BJ (cell line): ENCODE measurements around the gene ABLIM1. TPM values are rescaled to one million over a fixed set of nuclear protein-coding genes. Genes with fewer than 3 reads are reported as not detected.

ENCODE experiments used
- CTCF ChIA-PET: fragments of 350-600 bp; formaldehyde crosslinking; extraction: SDS; loops from one replicate; lab custom pipeline; 2021; ENCODE audit warnings: antibody characterized with exemption, inconsistent platforms; lab: Yijun Ruan, JAX
- POLR2A ChIA-PET: fragments of 300-600 bp; sonication (Branson Sonifier 250); formaldehyde crosslinking; extraction: SDS; loops from one replicate; lab custom pipeline; 2021; ENCODE audit warnings: antibody characterized with exemption; lab: Charles Lee
- DNase-seq: peaks from one replicate; pipeline ENCODE4 v3.0.0-alpha.2; 2011; ENCODE audit warnings: low read depth
- H3K27me3 ChIP-seq: 2 replicates; pipeline ENCODE4 v1.6.0; 2011; ENCODE audit warnings: low read length; ENCODE audit not compliant: control insufficient read depth, insufficient read depth
- H3K36me3 ChIP-seq: 2 replicates; pipeline ENCODE4 v1.5.1; 2011; ENCODE audit warnings: low read length; ENCODE audit not compliant: control insufficient read depth, insufficient read depth
- H3K4me3 ChIP-seq: 2 replicates; pipeline ENCODE4 v1.5.1; 2011; ENCODE audit warnings: low read depth, mild to moderate bottlenecking, control low read depth, low read length
- polyA plus RNA-seq: library from polyadenylated mRNA; depleted of rRNA; stranded (reverse); fragments of >200 nt; gene quantifications from 2 replicates; pipeline ENCODE4 v1.2.3, GENCODE V29; 2011
- TF ChIP-seq, protein P1 (sequence below): IDR thresholded peaks from 2 replicates; pipeline ENCODE4 v1.5.1; 2011; ENCODE audit warnings: low read depth, mild to moderate bottlenecking, control low read depth, inconsistent platforms, low read length, moderate library complexity; ENCODE audit not compliant: insufficient read depth

The ABLIM1 gene
- polyA plus RNA-seq, 1 experiment: 14.4 TPM

DNA sequence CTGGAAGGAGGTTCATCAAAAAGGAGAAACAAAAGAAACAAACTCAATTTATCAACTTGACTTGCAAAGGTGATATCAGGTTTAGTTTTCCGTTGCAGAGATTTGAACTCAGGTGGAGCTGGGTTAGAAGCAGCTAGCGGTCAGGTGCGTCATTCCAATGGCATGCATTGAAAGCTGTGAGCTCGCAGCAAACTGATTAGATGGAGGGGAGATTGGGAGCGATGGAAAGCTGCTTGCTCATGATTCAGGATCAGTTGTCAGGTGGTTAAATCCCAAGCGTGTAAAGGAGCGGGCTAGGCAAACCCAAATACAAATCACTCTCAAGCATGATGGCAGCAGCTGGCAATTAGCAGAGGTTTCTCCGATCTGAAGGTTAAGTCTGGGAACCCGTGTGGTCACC, 204.5 kb downstream of the ABLIM1 start:
- Histone ChIP-seq H3K36me3 (no peaks in the 10 kb centered on the region), H3K27me3 (no peaks in the 10 kb centered on the region), H3K4me3 (no peak overlapping the region)
- DNase-seq: no peak
- ChIA-PET POLR2A (no interaction called here), CTCF (interaction anchor here (1.2 to 2.9 kb wide), 3 partner anchors 13 to 150 kb away, joined by 3 to 7 read pairs (median 7); no protein-coding TSS in a partner anchor)
- TF ChIP-seq, protein P1, sequence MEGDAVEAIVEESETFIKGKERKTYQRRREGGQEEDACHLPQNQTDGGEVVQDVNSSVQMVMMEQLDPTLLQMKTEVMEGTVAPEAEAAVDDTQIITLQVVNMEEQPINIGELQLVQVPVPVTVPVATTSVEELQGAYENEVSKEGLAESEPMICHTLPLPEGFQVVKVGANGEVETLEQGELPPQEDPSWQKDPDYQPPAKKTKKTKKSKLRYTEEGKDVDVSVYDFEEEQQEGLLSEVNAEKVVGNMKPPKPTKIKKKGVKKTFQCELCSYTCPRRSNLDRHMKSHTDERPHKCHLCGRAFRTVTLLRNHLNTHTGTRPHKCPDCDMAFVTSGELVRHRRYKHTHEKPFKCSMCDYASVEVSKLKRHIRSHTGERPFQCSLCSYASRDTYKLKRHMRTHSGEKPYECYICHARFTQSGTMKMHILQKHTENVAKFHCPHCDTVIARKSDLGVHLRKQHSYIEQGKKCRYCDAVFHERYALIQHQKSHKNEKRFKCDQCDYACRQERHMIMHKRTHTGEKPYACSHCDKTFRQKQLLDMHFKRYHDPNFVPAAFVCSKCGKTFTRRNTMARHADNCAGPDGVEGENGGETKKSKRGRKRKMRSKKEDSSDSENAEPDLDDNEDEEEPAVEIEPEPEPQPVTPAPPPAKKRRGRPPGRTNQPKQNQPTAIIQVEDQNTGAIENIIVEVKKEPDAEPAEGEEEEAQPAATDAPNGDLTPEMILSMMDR: no peak

GRCh38 chr10:114448897-114449296, 209.2 kb downstream of the ABLIM1 start:
- no peak for DNase-seq
- Histone ChIP-seq H3K36me3 (no peaks in the 10 kb centered on the region), H3K27me3 (no peaks in the 10 kb centered on the region), H3K4me3 (no peak overlapping the region)
- ChIA-PET POLR2A (no interaction called here), CTCF (interaction anchor here (1.2 to 1.6 kb wide), 2 partner anchors 9 to 145 kb away, joined by 3 to 5 read pairs; no protein-coding TSS in a partner anchor)
- TF ChIP-seq, protein P1: no peak

DNA sequence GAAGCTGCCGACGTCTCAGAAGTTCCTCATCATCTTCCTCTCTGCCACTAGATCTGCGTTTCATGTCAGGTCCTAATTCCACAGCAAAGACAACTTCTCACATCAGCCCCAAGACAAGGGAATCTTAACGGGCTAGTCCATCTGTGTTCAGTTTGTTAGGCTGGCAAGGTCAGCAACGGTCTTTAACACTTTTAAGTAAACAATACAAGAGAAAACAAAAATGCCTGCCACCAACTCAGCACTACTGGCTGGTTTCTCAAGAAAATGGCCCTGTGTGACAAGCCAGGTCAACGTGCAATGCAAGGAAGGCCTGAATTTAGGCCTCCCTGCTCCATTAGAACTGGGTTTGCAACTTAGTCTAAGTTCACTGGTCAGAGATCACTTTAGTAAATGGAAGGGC, 212.7 kb downstream of the ABLIM1 start:
- TF ChIP-seq, protein P1: no peak
- no peak for DNase-seq
- CTCF ChIA-PET: no interaction called here
- no peaks in the 10 kb centered on the region for H3K27me3 ChIP-seq
- no peak overlapping the region for H3K4me3 ChIP-seq
- H3K36me3 ChIP-seq: no peaks in the 10 kb centered on the region
- POLR2A ChIA-PET: no interaction called here

- H3K4me3 ChIP-seq: no peak overlapping the region
- no peak for DNase-seq
- no peaks in the 10 kb centered on the region for H3K27me3 ChIP-seq
- POLR2A ChIA-PET: no interaction called here
- CTCF ChIA-PET: no interaction called here
- H3K36me3 ChIP-seq: no peaks in the 10 kb centered on the region
- TF ChIP-seq, protein P1: no peak
Measured at GRCh38 chr10:114444819-114445218, 213.3 kb downstream of the ABLIM1 start.

DNA sequence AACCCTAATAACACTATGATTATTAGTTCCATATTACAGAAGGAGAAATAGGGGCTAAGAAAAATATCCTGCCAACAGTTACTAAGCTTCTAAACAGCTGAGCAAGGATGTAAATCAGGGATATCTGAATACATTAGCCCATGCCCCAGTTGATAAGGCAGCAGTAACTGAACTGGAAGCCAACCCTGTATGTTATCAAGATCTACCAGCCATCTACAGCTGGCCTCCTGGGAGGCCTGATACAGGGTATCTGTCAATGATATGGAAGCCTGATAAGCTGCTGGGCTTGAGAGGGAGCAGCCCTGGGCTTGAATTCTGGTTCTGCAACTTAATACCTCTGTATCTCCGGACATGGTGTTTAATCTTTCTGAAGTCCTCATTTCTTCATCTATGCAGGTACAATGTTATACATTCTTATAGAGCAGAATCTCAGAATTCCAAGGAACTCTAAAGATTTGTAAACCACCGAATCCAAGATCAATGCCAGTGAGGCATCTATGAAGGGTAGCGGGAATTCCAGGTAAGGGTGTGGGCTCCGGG, 215.9 kb downstream of the ABLIM1 start:
- Histone ChIP-seq H3K36me3 (peaks cover 4% of the 10 kb centered on the region), H3K4me3 (no peak overlapping the region), H3K27me3 (no peaks in the 10 kb centered on the region)
- DNase-seq: no peak
- CTCF ChIA-PET: interaction anchor here (0.5 to 0.7 kb wide), 2 partner anchors 12 to 53 kb away, joined by 3 read pairs; no protein-coding TSS in a partner anchor
- TF ChIP-seq, protein P1: no peak
- POLR2A ChIA-PET: no interaction called here
